OCI-LY7 (cell line): ENCODE data around the gene KRTAP5-3. TPM values are rescaled to one million over a fixed set of nuclear protein-coding genes. Genes with fewer than 3 reads are reported as not detected.
"Not testable (repeated sequence)": the region's sequence is repeated elsewhere in the genome, so short reads cannot be mapped to it uniquely, and the experiment has no call there.

Experiments
- BruUV-seq: library from RNA; stranded (reverse); fragments of 400-500 nt; replicated peaks from 2 replicates; lab custom pipeline; 2021; lab: Mats Ljungman, UMichigan
- CTCF ChIA-PET: fragments of 300-600 bp; sonication (Branson Sonifier 250); formaldehyde crosslinking; loops from one replicate; lab custom pipeline; 2022; ENCODE audit warnings: antibody characterized with exemption; ENCODE audit not compliant: unreplicated experiment; lab: Charles Lee
- POLR2A ChIA-PET: fragments of 300-600 bp; sonication (Branson Sonifier 250); formaldehyde crosslinking; loops from one replicate; lab custom pipeline; 2022; ENCODE audit warnings: antibody characterized with exemption; lab: Charles Lee
- DNase-seq: peaks from one replicate; pipeline ENCODE4 v3.0.0-alpha.2; 2015; ENCODE audit warnings: low spot score
- H2AFZ ChIP-seq: fragments of 200-600 bp; sonication (generic), shearing (Covaris generic); 2 replicates; pipeline ENCODE4 v1.6.1; 2014; ENCODE audit warnings: mild to moderate bottlenecking, antibody characterized with exemption, low read length, moderate library complexity
- H3K27ac ChIP-seq: fragments of 200-600 bp; sonication (generic); 2 replicates; pipeline ENCODE4 v1.5.1; 2014; ENCODE audit warnings: mixed run types, low read depth, mild to moderate bottlenecking, moderate library complexity, low read length, inconsistent platforms; ENCODE audit not compliant: poor library complexity, severe bottlenecking
- H3K36me3 ChIP-seq: fragments of 200-600 bp; sonication (generic); 2 replicates; pipeline ENCODE4 v1.6.1; 2014; ENCODE audit warnings: mild to moderate bottlenecking, antibody characterized with exemption, low read length, moderate library complexity, mixed read lengths; ENCODE audit not compliant: insufficient read depth
- H3K4me1 ChIP-seq: fragments of 200-600 bp; sonication (generic); 2 replicates; pipeline ENCODE4 v1.5.1; 2014; ENCODE audit warnings: mild to moderate bottlenecking, low read length; ENCODE audit not compliant: insufficient read depth, poor library complexity, severe bottlenecking
- H3K4me2 ChIP-seq: fragments of 200-600 bp; sonication (generic); 2 replicates; pipeline ENCODE4 v1.6.1; 2014; ENCODE audit warnings: mild to moderate bottlenecking, low read length
- H3K4me3 ChIP-seq: fragments of 200-600 bp; sonication (generic); 2 replicates; pipeline ENCODE4 v1.5.1; 2014; ENCODE audit warnings: mild to moderate bottlenecking, low read depth, low read length; ENCODE audit not compliant: poor library complexity, severe bottlenecking
- H3K79me2 ChIP-seq: fragments of 200-600 bp; sonication (generic); 2 replicates; pipeline ENCODE4 v1.6.1; 2016; ENCODE audit warnings: low read depth, mild to moderate bottlenecking, low read length, moderate library complexity, mixed read lengths; ENCODE audit not compliant: insufficient read depth
- H3K9me2 ChIP-seq: fragments of 200-600 bp; sonication (generic); 2 replicates; pipeline ENCODE4 v1.6.1; 2016; ENCODE audit warnings: mild to moderate bottlenecking, low read length, mixed read lengths; ENCODE audit not compliant: insufficient read depth
- H3K9me3 ChIP-seq: fragments of 200-600 bp; sonication (generic); 2 replicates; pipeline ENCODE4 v1.6.1; 2014; ENCODE audit warnings: mild to moderate bottlenecking, mixed run types, low read length, mixed read lengths
- H4K20me1 ChIP-seq: fragments of 200-600 bp; sonication (generic); 2 replicates; pipeline ENCODE4 v1.6.1; 2014; ENCODE audit warnings: mild to moderate bottlenecking, antibody characterized with exemption, low read length, moderate library complexity, mixed read lengths; ENCODE audit not compliant: insufficient read depth
- CTCF ChIP-seq: fragments of 200-600 bp; sonication (generic); conservative IDR thresholded peaks from 2 replicates; pipeline ENCODE4 v1.5.1; 2014; ENCODE audit warnings: mild to moderate bottlenecking, antibody characterized with exemption, low read length, moderate library complexity, mixed read lengths
- EZH2phosphoT487 ChIP-seq: fragments of 200-600 bp; sonication (generic); IDR thresholded peaks from 2 replicates; pipeline ENCODE4 v1.6.1; 2018; ENCODE audit warnings: low read depth, borderline replicate concordance, mild to moderate bottlenecking, mixed run types, antibody characterized with exemption, low read length, moderate library complexity, mixed read lengths
- intact Hi-C: fragments of 100-400 bp; cut with micrococcal nuclease; formaldehyde crosslinking; loops from one replicate; pipeline ENCODE4 v1.10.0; 2022; ENCODE audit not compliant: unreplicated experiment
- total RNA-seq, 2 experiments: library from RNA; depleted of rRNA in 1 of 2; stranded (reverse); fragments of >200 nt in 1 of 2; shearing (Covaris generic) in 1 of 2; gene quantifications; 2 replicates each; pipeline ENCODE4 v1.2.3, GENCODE V29; 2014 to 2022

The KRTAP5-3 gene
- total RNA-seq, 2 experiments from 2014 or later, result not detected

- H3K79me2 ChIP-seq, result no peaks in the 10 kb centered on the region
- no peak for TF ChIP-seq EZH2phosphoT487
- TF ChIP-seq CTCF, result no peak
- no peak overlapping the region for H3K4me2 ChIP-seq
- intact Hi-C loops, result no loop called here
- H3K36me3 ChIP-seq, result no peaks in the 10 kb centered on the region
- H3K4me1 ChIP-seq, result no peaks in the 10 kb centered on the region
- no peaks in the 10 kb centered on the region for H4K20me1 ChIP-seq
- CTCF ChIA-PET, result no interaction called here
- POLR2A ChIA-PET, result no interaction called here
- no peaks in the 10 kb centered on the region for H3K9me3 ChIP-seq
- no TSS peak for BruUV-seq
- no peaks in the 10 kb centered on the region for H3K9me2 ChIP-seq
- no peak overlapping the region for H2AFZ ChIP-seq
- no peak overlapping the region for H3K27ac ChIP-seq
- DNase-seq, result no peak
- no peak overlapping the region for H3K4me3 ChIP-seq
These were observed 40.6 kb upstream of the KRTAP5-3 start for GRCh38 chr11:1648653-1649420.

- no peaks in the 10 kb centered on the region for H3K9me3 ChIP-seq
- H3K27ac ChIP-seq, result no peak overlapping the region
- POLR2A ChIA-PET, result interaction anchor here (0.6 kb wide), 1 partner anchor 737 kb away, joined by 4 read pairs; no protein-coding TSS in a partner anchor
- H3K36me3 ChIP-seq, result no peaks in the 10 kb centered on the region
- no peaks in the 10 kb centered on the region for H3K79me2 ChIP-seq
- TF ChIP-seq EZH2phosphoT487 (no peak), CTCF (no peak)
- no peaks in the 10 kb centered on the region for H4K20me1 ChIP-seq
- no peak overlapping the region for H2AFZ ChIP-seq
- H3K4me3 ChIP-seq, result no peak overlapping the region
- H3K4me2 ChIP-seq, result no peak overlapping the region
- H3K4me1 ChIP-seq, result no peaks in the 10 kb centered on the region
- DNase-seq, result no peak
- H3K9me2 ChIP-seq, result no peaks in the 10 kb centered on the region
- intact Hi-C loops, result no loop called here
- BruUV-seq, result no TSS peak
- CTCF ChIA-PET, result no interaction called here
These were observed 39.8 kb upstream of the KRTAP5-3 start for GRCh38 chr11:1647901-1648652.

DNA sequence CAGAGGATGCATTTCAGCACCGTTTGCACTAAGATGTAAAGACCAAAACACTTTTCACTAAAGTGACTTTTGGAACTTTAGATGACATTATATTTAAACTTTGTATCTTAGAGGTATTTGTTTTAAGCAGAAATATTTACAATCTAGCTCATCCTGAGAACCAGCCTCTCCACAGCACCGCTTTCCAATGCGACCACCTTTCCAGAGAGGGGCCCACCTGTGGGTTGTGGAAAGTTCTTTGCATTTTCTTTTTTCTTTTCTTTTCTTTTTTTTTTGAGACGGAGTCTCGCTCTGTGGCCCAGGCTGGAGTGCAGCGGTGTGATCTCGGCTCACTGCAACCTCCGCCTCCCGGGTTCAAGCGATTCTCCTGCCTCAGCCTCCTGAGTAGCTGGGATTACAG lies 38.3 kb upstream of the KRTAP5-3 start:
- H3K9me2 ChIP-seq, DNase-seq, H3K27ac ChIP-seq, H2AFZ ChIP-seq, H3K4me1 ChIP-seq, H4K20me1 ChIP-seq, H3K4me2 ChIP-seq, H3K79me2 ChIP-seq, BruUV-seq, intact Hi-C loops, H3K4me3 ChIP-seq, H3K9me3 ChIP-seq, H3K36me3 ChIP-seq: not testable (repeated sequence)
- CTCF ChIA-PET, result interaction anchor here (0.6 kb wide), 1 partner anchor 846 kb away, joined by 3 read pairs; no protein-coding TSS in a partner anchor
- POLR2A ChIA-PET, result interaction anchor here (0.6 kb wide), 1 partner anchor 9 kb away, joined by 3 read pairs; no protein-coding TSS in a partner anchor
